A673 (cell line): ENCODE results near the gene CDC42EP5.

Source experiments
- CTCF ChIP-seq: fragments of 300-800, 200-600 bp; sonication (generic); conservative IDR thresholded peaks from 2 replicates; pipeline ENCODE4 v1.5.1; 2017; ENCODE audit warnings: low read depth, mild to moderate bottlenecking, antibody characterized with exemption, low read length, moderate library complexity, mixed read lengths
- EZH2 ChIP-seq: fragments of 200-600 bp; sonication (generic); IDR thresholded peaks from 2 replicates; pipeline ENCODE4 v1.6.1; 2017; ENCODE audit warnings: borderline replicate concordance, low read depth, mild to moderate bottlenecking, mixed read lengths, antibody characterized with exemption, low read length; ENCODE audit not compliant: poor library complexity, severe bottlenecking

GRCh38 chr19:54482889-54483288, 9.8 kb upstream of the CDC42EP5 start:
- TF ChIP-seq CTCF = no peak
- TF ChIP-seq EZH2 = no peak
